ENCODE results near the gene RNH1.
A peak's percentile ranks its signal among the peaks of the same experiment; 100 is the strongest.

The RNH1 gene

GRCh38 chr11:536841-537621 is 30.0 kb upstream of the RNH1 start, which contains the start of gene LRRC56:
TSS of gene LRRC56 (plus strand) at chr11:537527. CDS start at chr11:540685, 3,158 bp downstream.
- peak; percentile 89 for DNase-seq

- DNase-seq = peak; percentile 96
Observed at GRCh38 chr11:535519-536454, 28.7 kb upstream of the RNH1 start, which contains the start of gene HRAS. TSS of gene HRAS (minus strand) at chr11:535576.

GRCh38 chr11:535210-535518 is 28.1 kb upstream of the RNH1 start:
- DNase-seq = no peak

GRCh38 chr11:534396-535209 is 27.6 kb upstream of the RNH1 start:
- DNase-seq = no peak

- no peak for DNase-seq
Observed at GRCh38 chr11:533586-534395, 26.7 kb upstream of the RNH1 start.

- DNase-seq = no peak
Observed at GRCh38 chr11:532986-533585, 26.0 kb upstream of the RNH1 start.

GRCh38 chr11:532527-532985 is 25.5 kb upstream of the RNH1 start:
- DNase-seq = no peak

- DNase-seq = no peak
Observed at GRCh38 chr11:531919-532526, 25.0 kb upstream of the RNH1 start.

- no peak for DNase-seq
Observed at GRCh38 chr11:530960-531831, 24.2 kb upstream of the RNH1 start.

- DNase-seq = no peak
Observed at GRCh38 chr11:529728-530411, 22.8 kb upstream of the RNH1 start.

- DNase-seq = no peak
Observed at GRCh38 chr11:528815-529727, 22.0 kb upstream of the RNH1 start.

GRCh38 chr11:528166-528814 is 21.2 kb upstream of the RNH1 start:
- DNase-seq = no peak

GRCh38 chr11:526192-526591 is 19.1 kb upstream of the RNH1 start:
- DNase-seq = no peak

GRCh38 chr11:521177-521688 is 14.2 kb upstream of the RNH1 start:
- no peak for DNase-seq

- no peak for DNase-seq
Observed at GRCh38 chr11:520428-521176, 13.6 kb upstream of the RNH1 start.

GRCh38 chr11:518463-519202 is 11.6 kb upstream of the RNH1 start:
- peak; percentile 88 for DNase-seq
